HG03432 (cell line): ENCODE results near the gene ENO2.

Source experiments
- ATAC-seq: cut with Tn5 transposase; IDR thresholded peaks from one replicate; pipeline ENCODE4 v1.9.1; 2021; ENCODE audit warnings: mild to moderate bottlenecking, moderate library complexity; ENCODE audit not compliant: unreplicated experiment

The ENO2 gene

GRCh38 chr12:6959058-6959804, 44.9 kb downstream of the ENO2 start:
- peak; percentile 50 for ATAC-seq

GRCh38 chr12:6959805-6960592, 45.6 kb downstream of the ENO2 start:
- ATAC-seq = no peak

- ATAC-seq = no peak
Observed at GRCh38 chr12:6960593-6961277, 46.4 kb downstream of the ENO2 start.

GRCh38 chr12:6961278-6961694, 46.9 kb downstream of the ENO2 start:
- ATAC-seq = peak; percentile 22

- ATAC-seq = no peak
Observed at GRCh38 chr12:6961695-6962284, 47.4 kb downstream of the ENO2 start.

- no peak for ATAC-seq
Observed at GRCh38 chr12:6962285-6963015, 48.1 kb downstream of the ENO2 start.

- no peak for ATAC-seq
Observed at GRCh38 chr12:6963016-6963731, 48.8 kb downstream of the ENO2 start.

GRCh38 chr12:6963791-6964413, 49.5 kb downstream of the ENO2 start:
- ATAC-seq = no peak

- no peak for ATAC-seq
Observed at GRCh38 chr12:6964605-6965025, 50.2 kb downstream of the ENO2 start.

- ATAC-seq = peak; percentile 37
Observed at GRCh38 chr12:6965026-6965661, 50.8 kb downstream of the ENO2 start.

GRCh38 chr12:6965714-6966113, 51.3 kb downstream of the ENO2 start:
- no peak for ATAC-seq

- ATAC-seq = no peak
Observed at GRCh38 chr12:6966351-6966750, 52.0 kb downstream of the ENO2 start.

- no peak for ATAC-seq
Observed at GRCh38 chr12:6967651-6968100, 53.3 kb downstream of the ENO2 start.

GRCh38 chr12:6968426-6968825, 54.0 kb downstream of the ENO2 start:
- no peak for ATAC-seq

GRCh38 chr12:6970096-6970527, 55.7 kb downstream of the ENO2 start:
- no peak for ATAC-seq
